Left ventricle myocardium inferior (tissue), 1 donor: ENCODE measurements around the gene SNX8. TPM values are rescaled to one million over a fixed set of nuclear protein-coding genes. Genes with fewer than 3 reads are reported as not detected.

ENCODE experiments used
- DNase-seq: peaks from one replicate; pipeline ENCODE4 v3.0.0-alpha.2; 2020
- H3K27ac ChIP-seq: fragments of 200-600 bp; replicated peaks from 2 replicates; pipeline ENCODE4 v1.8.0; 2021
- H3K27me3 ChIP-seq: fragments of 200-600 bp; 2 replicates; pipeline ENCODE4 v1.8.0; 2021; ENCODE audit warnings: low read depth
- H3K36me3 ChIP-seq: fragments of 200-600 bp; 2 replicates; pipeline ENCODE4 v1.8.0; 2021
- H3K4me1 ChIP-seq: fragments of 200-600 bp; 2 replicates; pipeline ENCODE4 v1.8.0; 2021
- H3K4me3 ChIP-seq: fragments of 200-600 bp; 2 replicates; pipeline ENCODE4 v1.8.0; 2021; ENCODE audit warnings: mild to moderate bottlenecking, moderate library complexity
- H3K9me3 ChIP-seq: fragments of 200-600 bp; replicated peaks from 2 replicates; pipeline ENCODE4 v1.8.0; 2021
- CTCF ChIP-seq: fragments of 200-600 bp; IDR thresholded peaks from 2 replicates; pipeline ENCODE4 v1.8.0; 2021; ENCODE audit warnings: antibody characterized with exemption, mild to moderate bottlenecking, borderline replicate concordance
- intact Hi-C: fragments of 100-400 bp; cut with micrococcal nuclease; formaldehyde crosslinking; loops from one replicate; pipeline ENCODE4 v1.11.0; 2022
- total RNA-seq: library from RNA; stranded (reverse); fragmentation: NEBNext Ultra II Directional; extraction: Animal tissue kit (Norgen Biotek cat#: 25700); gene quantifications from one replicate; pipeline ENCODE4 v1.2.1, GENCODE V29; 2021
- donor health status: DM: no; HTN: yes; CAD: no; lungs with severe emphysema.

The SNX8 gene
- total RNA-seq, 1 donor from 2014 or later, result 16.8 TPM

DNA sequence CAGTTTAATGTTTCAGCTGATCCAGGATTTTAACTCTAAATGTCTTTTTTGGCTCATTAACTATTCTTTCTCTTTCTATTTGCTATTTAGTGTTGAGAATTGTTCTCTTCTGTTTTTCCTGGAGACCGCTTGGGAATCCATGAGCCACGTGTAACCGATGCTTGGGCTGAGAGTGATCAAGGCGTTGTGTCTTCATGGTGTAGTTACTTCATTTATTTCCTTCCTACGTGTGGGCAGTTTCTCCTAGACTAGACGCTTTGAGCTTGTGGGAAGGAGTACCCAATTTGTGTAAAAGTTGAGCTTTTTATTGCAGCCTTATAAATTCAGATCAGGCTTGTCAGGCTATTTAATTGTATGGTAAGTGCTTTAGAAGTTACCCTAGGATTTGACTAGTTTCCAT is 43.3 kb upstream of the SNX8 start:
- intact Hi-C loops, result loop anchor here (5.0 kb wide), 1 partner anchor 780 kb away; no protein-coding TSS in a partner anchor
- H3K4me3 ChIP-seq, result no peak overlapping the region

DNA sequence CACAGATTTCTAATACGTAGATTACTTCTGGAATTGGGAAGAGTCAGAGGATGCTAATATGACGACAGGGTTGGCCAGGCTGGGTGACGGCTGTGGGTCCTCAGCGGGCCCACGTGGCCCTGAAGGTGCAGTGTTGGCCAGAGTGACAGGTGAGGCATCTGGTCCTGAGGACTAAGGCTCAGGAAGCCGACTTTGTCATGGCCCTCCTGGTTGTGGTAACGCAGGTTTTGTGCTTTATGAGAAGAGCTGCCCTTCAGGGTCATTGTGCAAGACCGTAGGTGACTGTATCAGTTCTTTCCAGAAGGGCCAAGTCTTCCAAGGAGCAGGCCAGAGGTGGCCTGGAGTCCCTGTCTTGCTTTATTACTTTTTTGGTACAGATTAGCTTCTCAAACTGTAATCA is 42.9 kb upstream of the SNX8 start:
- intact Hi-C loops, result loop anchor here (5.0 kb wide), 1 partner anchor 780 kb away; no protein-coding TSS in a partner anchor
- H3K27ac ChIP-seq, result no peak overlapping the region

More for the DNA sequence above, 43.3 kb upstream of the SNX8 start:
- Histone ChIP-seq H3K27ac (no peak overlapping the region), H3K36me3 (peaks cover 37% of the 10 kb centered on the region), H3K9me3 (no peaks in the 10 kb centered on the region), H3K27me3 (no peaks in the 10 kb centered on the region), H3K4me1 (peaks cover 73% of the 10 kb centered on the region)
- DNase-seq, result no peak
- TF ChIP-seq CTCF, result no peak

GRCh38 chr7:2355705-2356008 is 41.4 kb upstream of the SNX8 start:
- peaks cover 18% of the 10 kb centered on the region for H3K36me3 ChIP-seq
- H3K4me1 ChIP-seq, result peaks cover 65% of the 10 kb centered on the region
- TF ChIP-seq CTCF, result no peak
- intact Hi-C loops, result loop anchor here (5.0 kb wide), 1 partner anchor 778 kb away; no protein-coding TSS in a partner anchor
- no peaks in the 10 kb centered on the region for H3K9me3 ChIP-seq
- H3K4me3 ChIP-seq, result peak overlapping the region; percentile 99
- DNase-seq, result no peak
- H3K27ac ChIP-seq, result peak overlapping the region; percentile 99
- H3K27me3 ChIP-seq, result no peaks in the 10 kb centered on the region

More for the DNA sequence above, 42.9 kb upstream of the SNX8 start:
- no peak for DNase-seq
- no peak for TF ChIP-seq CTCF
- H3K27me3 ChIP-seq, result no peaks in the 10 kb centered on the region
- peaks cover 33% of the 10 kb centered on the region for H3K36me3 ChIP-seq
- peaks cover 73% of the 10 kb centered on the region for H3K4me1 ChIP-seq
- peak overlapping the region; percentile 99 for H3K4me3 ChIP-seq
- no peaks in the 10 kb centered on the region for H3K9me3 ChIP-seq

GRCh38 chr7:2354939-2355704 is 40.9 kb upstream of the SNX8 start:
- Histone ChIP-seq H3K27ac (peak overlapping the region; percentile 99), H3K4me3 (peak overlapping the region; percentile 99), H3K9me3 (no peaks in the 10 kb centered on the region), H3K36me3 (peaks cover 14% of the 10 kb centered on the region), H3K27me3 (no peaks in the 10 kb centered on the region), H3K4me1 (peaks cover 61% of the 10 kb centered on the region)
- intact Hi-C loops, result loop anchor here (5.0 kb wide), 1 partner anchor 778 kb away; no protein-coding TSS in a partner anchor
- TF ChIP-seq CTCF, result no peak
- no peak for DNase-seq

GRCh38 chr7:2354186-2354938 is 40.1 kb upstream of the SNX8 start, which contains the start of gene EIF3B:
EIF3B (plus strand) TSS chr7:2354827; CDS start chr7:2354922, 95 bp downstream.
- intact Hi-C loops, result no loop called here
- no peaks in the 10 kb centered on the region for H3K9me3 ChIP-seq
- H3K27me3 ChIP-seq, result no peaks in the 10 kb centered on the region
- peak within 1 kb of the TSS; percentile 99 for H3K4me3 ChIP-seq
- DNase-seq, result peak; percentile 87
- peaks cover 14% of the 10 kb centered on the region for H3K36me3 ChIP-seq
- peaks cover 54% of the 10 kb centered on the region for H3K4me1 ChIP-seq
- TF ChIP-seq CTCF, result no peak
- H3K27ac ChIP-seq, result peak within 1 kb of the TSS; percentile 99
